Activated naive CD4-positive, alpha-beta T cell treated with anti-CD3 and anti-CD28 coated beads for 36 hours (primary cell): ENCODE results near the gene ASGR1. TPM values are rescaled to one million over a fixed set of nuclear protein-coding genes. Genes with fewer than 3 reads are reported as not detected.
"Not testable (repeated sequence)": the region's sequence is repeated elsewhere in the genome, so short reads cannot be mapped to it uniquely, and the experiment has no call there.

ENCODE experiments used
- CTCF ChIA-PET: fragments of 350-600 bp; sonication (Branson Sonifier 250); formaldehyde crosslinking; loops from one replicate; lab custom pipeline; 2021; ENCODE audit warnings: antibody characterized with exemption; lab: Charles Lee
- DNase-seq: peaks from one replicate; pipeline ENCODE4 v3.0.0-alpha.2; 2020
- H3K27ac Mint-ChIP-seq: one replicate; pipeline ENCODE4 v1.8.0; 2021; ENCODE audit warnings: mild to moderate bottlenecking, mixed read lengths
- H3K27me3 Mint-ChIP-seq: one replicate; pipeline ENCODE4 v1.8.0; 2021; ENCODE audit warnings: low read depth, mixed read lengths
- H3K36me3 Mint-ChIP-seq: one replicate; pipeline ENCODE4 v1.8.0; 2021; ENCODE audit warnings: low read depth, mixed read lengths
- H3K4me1 Mint-ChIP-seq: one replicate; pipeline ENCODE4 v1.8.0; 2021; ENCODE audit warnings: low read depth, mixed read lengths
- H3K4me3 Mint-ChIP-seq: one replicate; pipeline ENCODE4 v1.8.0; 2021; ENCODE audit warnings: mild to moderate bottlenecking, moderate library complexity, mixed read lengths
- H3K9me3 Mint-ChIP-seq: one replicate; pipeline ENCODE4 v1.8.0; 2021; ENCODE audit warnings: mixed read lengths
- intact Hi-C: fragments of 100-400 bp; cut with micrococcal nuclease; formaldehyde crosslinking; loops from one replicate; pipeline ENCODE4 v1.15.1; 2023
- total RNA-seq, 2 experiments: library from RNA; stranded (reverse); gene quantifications; one replicate each; pipeline ENCODE4 v1.2.3, GENCODE V29; 2021

The ASGR1 gene
- total RNA-seq, 2 experiments from 2014 or later: 0.64 to 1.5 TPM

- no peak for DNase-seq
- intact Hi-C loops: no loop called here
- CTCF ChIA-PET: interaction anchor here (0.8 to 2.4 kb wide), 4 partner anchors 42 to 133 kb away, joined by 3 to 18 read pairs (median 6); no protein-coding TSS in a partner anchor
- Mint-ChIP-seq H3K27me3 (peaks cover 6% of the 10 kb centered on the region), H3K4me3 (no peak overlapping the region), H3K4me1 (peaks cover 11% of the 10 kb centered on the region), H3K9me3 (no peaks in the 10 kb centered on the region), H3K27ac (no peak overlapping the region), H3K36me3 (no peaks in the 10 kb centered on the region)
Measured at GRCh38 chr17:7178973-7179316, 225 bp downstream of the ASGR1 start.

- Mint-ChIP-seq H3K4me3 (peak overlapping the region; percentile 61), H3K27ac (no peak overlapping the region), H3K4me1 (peaks cover 11% of the 10 kb centered on the region), H3K36me3 (no peaks in the 10 kb centered on the region), H3K27me3 (peaks cover 6% of the 10 kb centered on the region), H3K9me3 (no peaks in the 10 kb centered on the region)
- CTCF ChIA-PET: interaction anchor here (0.6 to 2.4 kb wide), 20 partner anchors 8 to 459 kb away, joined by 3 to 18 read pairs (median 3); no protein-coding TSS in a partner anchor
- intact Hi-C loops: loop anchor here (1.0 kb wide), 3 partner anchors 42 to 126 kb away; no protein-coding TSS in a partner anchor
- peak; percentile 19 for DNase-seq
Measured at GRCh38 chr17:7177954-7178477, 1.2 kb downstream of the ASGR1 start.

- CTCF ChIA-PET: interaction anchor here (0.5 to 2.4 kb wide), 21 partner anchors 8 to 459 kb away, joined by 3 to 18 read pairs (median 3); no protein-coding TSS in a partner anchor
- Mint-ChIP-seq H3K27me3 (peaks cover 6% of the 10 kb centered on the region), H3K36me3 (no peaks in the 10 kb centered on the region), H3K27ac (no peak overlapping the region), H3K4me3 (peak overlapping the region; percentile 61), H3K9me3 (no peaks in the 10 kb centered on the region), H3K4me1 (peaks cover 11% of the 10 kb centered on the region)
- intact Hi-C loops: loop anchor here (1.0 kb wide), 3 partner anchors 41 to 125 kb away; no protein-coding TSS in a partner anchor
- peak; percentile 78 for DNase-seq
Measured at GRCh38 chr17:7177191-7177953, 1.8 kb downstream of the ASGR1 start.

- intact Hi-C loops: loop anchor here (1.0 kb wide), 3 partner anchors 41 to 125 kb away; no protein-coding TSS in a partner anchor
- no peak overlapping the region for H3K27ac Mint-ChIP-seq
- no peak for DNase-seq
- no peaks in the 10 kb centered on the region for H3K9me3 Mint-ChIP-seq
- no peak overlapping the region for H3K4me3 Mint-ChIP-seq
- peaks cover 11% of the 10 kb centered on the region for H3K4me1 Mint-ChIP-seq
- peaks cover 6% of the 10 kb centered on the region for H3K27me3 Mint-ChIP-seq
- CTCF ChIA-PET: interaction anchor here (0.5 to 2.4 kb wide), 14 partner anchors 8 to 153 kb away, joined by 3 to 18 read pairs (median 3); no protein-coding TSS in a partner anchor
- no peaks in the 10 kb centered on the region for H3K36me3 Mint-ChIP-seq
Measured at GRCh38 chr17:7176841-7177190, 2.4 kb downstream of the ASGR1 start.

- CTCF ChIA-PET: interaction anchor here (1.3 to 2.4 kb wide), 3 partner anchors 8 to 130 kb away, joined by 3 to 18 read pairs (median 4); no protein-coding TSS in a partner anchor
- Mint-ChIP-seq H3K36me3 (no peaks in the 10 kb centered on the region), H3K27me3 (peaks cover 6% of the 10 kb centered on the region), H3K4me1 (peaks cover 11% of the 10 kb centered on the region), H3K9me3 (no peaks in the 10 kb centered on the region), H3K4me3 (no peak overlapping the region), H3K27ac (no peak overlapping the region)
- DNase-seq: no peak
- intact Hi-C loops: no loop called here
Measured at GRCh38 chr17:7176107-7176840, 2.9 kb downstream of the ASGR1 start.

- H3K27me3 Mint-ChIP-seq: peaks cover 6% of the 10 kb centered on the region
- H3K36me3 Mint-ChIP-seq: no peaks in the 10 kb centered on the region
- intact Hi-C loops: no loop called here
- H3K27ac Mint-ChIP-seq: no peak overlapping the region
- H3K4me3 Mint-ChIP-seq: no peak overlapping the region
- peaks cover 11% of the 10 kb centered on the region for H3K4me1 Mint-ChIP-seq
- no peaks in the 10 kb centered on the region for H3K9me3 Mint-ChIP-seq
- no peak for DNase-seq
- CTCF ChIA-PET: no interaction called here
Measured at GRCh38 chr17:7175330-7175733, 3.8 kb downstream of the ASGR1 start.

- DNase-seq: no peak
- Mint-ChIP-seq H3K36me3 (no peaks in the 10 kb centered on the region), H3K27me3 (peaks cover 6% of the 10 kb centered on the region), H3K4me1 (peaks cover 11% of the 10 kb centered on the region), H3K9me3 (no peaks in the 10 kb centered on the region), H3K4me3 (no peak overlapping the region), H3K27ac (no peak overlapping the region)
- intact Hi-C loops: loop anchor here (5.0 kb wide), 1 partner anchor 262 kb away; no protein-coding TSS in a partner anchor
- CTCF ChIA-PET: interaction anchor here (2.2 kb wide), 1 partner anchor 38 kb away, joined by 8 read pairs; no protein-coding TSS in a partner anchor
Measured at GRCh38 chr17:7174603-7175326, 4.4 kb downstream of the ASGR1 start.

- Mint-ChIP-seq H3K4me3 (no peak overlapping the region), H3K36me3 (no peaks in the 10 kb centered on the region), H3K4me1 (peaks cover 11% of the 10 kb centered on the region), H3K9me3 (peaks cover 5% of the 10 kb centered on the region), H3K27ac (no peak overlapping the region), H3K27me3 (peaks cover 6% of the 10 kb centered on the region)
- CTCF ChIA-PET: interaction anchor here (0.8 to 2.2 kb wide), 3 partner anchors 16 to 128 kb away, joined by 3 to 8 read pairs (median 3); no protein-coding TSS in a partner anchor
- peak; percentile 77 for DNase-seq
- intact Hi-C loops: loop anchor here (5.0 kb wide), 1 partner anchor 262 kb away; no protein-coding TSS in a partner anchor
Measured at GRCh38 chr17:7173687-7174602, 5.2 kb downstream of the ASGR1 start.

GRCh38 chr17:7172522-7173191 is 6.5 kb downstream of the ASGR1 start:
- CTCF ChIA-PET: interaction anchor here (2.2 kb wide), 1 partner anchor 36 kb away, joined by 8 read pairs; no protein-coding TSS in a partner anchor

GRCh38 chr17:7169565-7169908 is 9.6 kb downstream of the ASGR1 start:
- H3K27me3 Mint-ChIP-seq, H3K9me3 Mint-ChIP-seq, intact Hi-C loops, DNase-seq, H3K27ac Mint-ChIP-seq, H3K4me1 Mint-ChIP-seq, H3K4me3 Mint-ChIP-seq, H3K36me3 Mint-ChIP-seq: not testable (repeated sequence)
- CTCF ChIA-PET: interaction anchor here (1.2 to 1.3 kb wide), 2 partner anchors 8 to 125 kb away, joined by 3 read pairs; no protein-coding TSS in a partner anchor

More at GRCh38 chr17:7172522-7173191, 6.5 kb downstream of the ASGR1 start:
- H3K4me1 Mint-ChIP-seq, H3K4me3 Mint-ChIP-seq, DNase-seq, H3K9me3 Mint-ChIP-seq, H3K36me3 Mint-ChIP-seq, H3K27ac Mint-ChIP-seq, H3K27me3 Mint-ChIP-seq: not testable (repeated sequence)
- intact Hi-C loops: loop anchor here (5.0 kb wide), 1 partner anchor 260 kb away; no protein-coding TSS in a partner anchor
